K562 (cell line): Measurements from ENCODE around the gene CDC25B. TPM values are rescaled to one million over a fixed set of nuclear protein-coding genes. Genes with fewer than 3 reads are reported as not detected.
A peak's percentile ranks its signal among the peaks of the same experiment; 100 is the strongest.

ENCODE experiments used
- CREM ChIP-seq: IDR thresholded peaks from 2 replicates; pipeline ENCODE4 v1.6.1; 2014; ENCODE audit warnings: antibody characterized with exemption, low read depth
- FOXP4 ChIP-seq: sonication (generic); formaldehyde crosslinking; IDR thresholded peaks from 2 replicates; pipeline ENCODE4 v1.8.0; 2022; ENCODE audit warnings: mild to moderate bottlenecking, missing genetic modification reagents, borderline replicate concordance
- HDAC1 ChIP-seq, 2 experiments: fragments of 450-650 bp; IDR thresholded peaks; 2 replicates each; pipeline ENCODE4 v1.6.1; 2016 to 2017; ENCODE audit warnings: inconsistent platforms in 1 of 2, mild to moderate bottlenecking in 1 of 2, moderate library complexity in 1 of 2
- ILF3 ChIP-seq: fragments of 450-650 bp; IDR thresholded peaks from 2 replicates; pipeline ENCODE4 v1.6.1; 2018; ENCODE audit warnings: antibody characterized with exemption, mild to moderate bottlenecking, moderate library complexity, borderline replicate concordance
- JUN ChIP-seq, 2 experiments: sonication (generic) in 1 of 2; formaldehyde crosslinking in 1 of 2; IDR thresholded peaks; 2 replicates each; pipeline versions ENCODE4 v1.6.1 to v1.8.0; 2012 to 2022; ENCODE audit warnings: borderline replicate concordance in 2 of 2, mild to moderate bottlenecking in 2 of 2, improper control_type of control experiment in 1 of 2, low read depth in 1 of 2, low read length in 1 of 2, missing genetic modification reagents in 1 of 2
- KDM5B ChIP-seq: fragments of 200-600 bp; sonication (generic); IDR thresholded peaks from 2 replicates; pipeline ENCODE4 v1.6.1; 2012; ENCODE audit warnings: low read depth, mild to moderate bottlenecking, moderate library complexity, low read length, control low read depth, inconsistent platforms; ENCODE audit not compliant: insufficient replicate concordance
- L3MBTL2 ChIP-seq: fragments of 450-650 bp; IDR thresholded peaks from 2 replicates; pipeline ENCODE4 v1.6.1; 2016; ENCODE audit warnings: mild to moderate bottlenecking, moderate library complexity
- MXI1 ChIP-seq: IDR thresholded peaks from 2 replicates; pipeline ENCODE4 v1.6.1; 2011; ENCODE audit warnings: low read depth, mild to moderate bottlenecking, improper control_type of control experiment, low read length
- NKRF ChIP-seq: fragments of 450-650 bp; IDR thresholded peaks from 2 replicates; pipeline ENCODE4 v1.6.1; 2016; ENCODE audit warnings: borderline replicate concordance
- POLR2G ChIP-seq: fragments of 200-400 bp; formaldehyde crosslinking; IDR thresholded peaks from 2 replicates; pipeline ENCODE4 v1.6.1; 2017; ENCODE audit warnings: low read depth, mild to moderate bottlenecking, antibody characterized with exemption, low read length, moderate library complexity
- RAD21 ChIP-seq, 2 experiments: fragments of 250-450 bp in 1 of 2; fragments of 450-650 bp in 1 of 2; sonication (Bioruptor Pico) in 1 of 2; formaldehyde crosslinking in 1 of 2; IDR thresholded peaks in 1 of 2; conservative IDR thresholded peaks in 1 of 2; 2 replicates each; pipeline versions ENCODE4 v1.4.0 to v1.8.0; 2020 to 2022; ENCODE audit warnings: mild to moderate bottlenecking in 2 of 2, moderate library complexity in 1 of 2
- SAP30 ChIP-seq: fragments of 200-600 bp; sonication (generic); IDR thresholded peaks from 2 replicates; pipeline ENCODE4 v1.6.1; 2012; ENCODE audit warnings: borderline replicate concordance, low read depth, mild to moderate bottlenecking, moderate library complexity, low read length, control low read depth, inconsistent platforms; ENCODE audit not compliant: insufficient read depth, poor library complexity, severe bottlenecking
- SMAD1 ChIP-seq: fragments of 150-350 bp; IDR thresholded peaks from 2 replicates; pipeline ENCODE4 v1.6.1; 2014; ENCODE audit warnings: low read length, low read depth; ENCODE audit not compliant: partially characterized antibody
- SRSF1 ChIP-seq: fragments of 200-400 bp; formaldehyde crosslinking; IDR thresholded peaks from 2 replicates; pipeline ENCODE4 v1.6.1; 2017; ENCODE audit warnings: mild to moderate bottlenecking, low read depth, low read length, moderate library complexity
- THAP7 ChIP-seq: fragments of 250-450 bp; sonication (Bioruptor Pico); IDR thresholded peaks from 2 replicates; pipeline ENCODE4 v1.5.0; 2021
- ZC3H11A ChIP-seq: IDR thresholded peaks from 2 replicates; pipeline ENCODE4 v1.6.1; 2012; ENCODE audit warnings: low read depth, low read length, improper control_type of control experiment
- ZFX ChIP-seq: sonication (generic); formaldehyde crosslinking; IDR thresholded peaks from 2 replicates; pipeline ENCODE4 v1.8.0; 2022; ENCODE audit warnings: mild to moderate bottlenecking, missing genetic modification reagents, moderate library complexity
- ZNF316 ChIP-seq: fragments of 450-650 bp; IDR thresholded peaks from 2 replicates; pipeline ENCODE4 v1.6.1; 2016
- ZNF707 ChIP-seq: fragments of 250-450 bp; sonication (Bioruptor Pico); conservative IDR thresholded peaks from 2 replicates; pipeline ENCODE4 v1.8.0; 2022; ENCODE audit warnings: inconsistent platforms, mild to moderate bottlenecking, moderate library complexity
- ZNF740 ChIP-seq, 3 experiments: fragments of 200-800 bp in 1 of 3; sonication (Bioruptor generic) in 1 of 3; sonication (generic) in 1 of 3; formaldehyde crosslinking in 1 of 3; IDR thresholded peaks; 2 replicates each; pipeline versions ENCODE4 v1.6.1 to v1.8.0; 2016 to 2022; ENCODE audit warnings: mild to moderate bottlenecking in 2 of 3, missing compliant biosample characterization in 2 of 3, missing genetic modification characterization in 2 of 3, missing genetic modification reagents in 1 of 3
- polyA plus RNA-seq, 8 experiments: library from polyadenylated mRNA; depleted of rRNA in 4 of 8; stranded (reverse) in 5 of 8; unstranded in 3 of 8; fragments of >200 nt; fragmentation: Nextera tagmentation in 2 of 8; fragmentation: Illumina TruSeq in 1 of 8; extraction: Ambion mirVana in 2 of 8; extraction: Trizol in 1 of 8; gene quantifications; 2 replicates each; pipeline versions ENCODE4 v1.2.1 to v1.2.3, GENCODE V29; 2011 to 2014; ENCODE audit warnings: inconsistent platforms in 1 of 8, missing spikeins in 1 of 8
- total RNA-seq, 7 experiments: library from RNA; depleted of rRNA in 6 of 7; stranded (reverse); fragments of >200 nt in 6 of 7; fragmentation: Illumina TruSeq in 2 of 7; extraction: Trizol in 2 of 7; gene quantifications; 2 replicates each; pipeline versions ENCODE4 v1.2.1 to v1.2.3, GENCODE V29; 2011 to 2021; ENCODE audit warnings: low replicate concordance in 1 of 7

Gene CDC25B
- total and polyA plus RNA-seq, 9 of the 15 experiments (the other 6 are each of a cell fraction or from before 2014, with no cell fraction given) = 2.3 to 35.7 (median 9.5) TPM

GRCh38 chr20:3781153-3781910 lies 14.8 kb upstream of the CDC25B start, which contains the start of gene SPEF1 (continued):
- no peak for TF ChIP-seq ZC3H11A
- peak; percentile 44 for TF ChIP-seq CREM
- TF ChIP-seq MXI1 = peak; percentile 69; the same call in 1 of the 2 replicates
- TF ChIP-seq RAD21 (CRISPR knock-in tag; conservative IDR thresholded peaks at IDR 0.05 in 1 of 2, IDR thresholded peaks at IDR 0.05 in 1 of 2) = peak in 1 of 2 experiments; percentile 54; a peak in 2 of 4 replicates
- peak; percentile 52 for TF ChIP-seq KDM5B
- no peak for TF ChIP-seq ZNF707 (CRISPR knock-in tag)
- peak; percentile 95 for TF ChIP-seq NKRF
- peak; percentile 65 for TF ChIP-seq POLR2G
- no peak for TF ChIP-seq ILF3
- TF ChIP-seq SMAD1 = no peak
- peak; percentile 33; the same call in 1 of the 2 replicates for TF ChIP-seq ZFX
- TF ChIP-seq HDAC1 (IDR thresholded peaks at IDR 0.05) = peak in 1 of 2 experiments; percentile 95; a peak in 2 of 4 replicates
- TF ChIP-seq ZNF740 (CRISPR knock-in tag; IDR thresholded peaks at IDR 0.05) = no peak
- no peak for TF ChIP-seq ZNF740 (tag; IDR thresholded peaks at IDR 0.05)
- TF ChIP-seq L3MBTL2 = no peak
- TF ChIP-seq SAP30 = peak; percentile 99
- no peak for TF ChIP-seq ZNF316
- no peak for TF ChIP-seq SRSF1
- TF ChIP-seq FOXP4 = 0 out of 2 replicates have a peak, but pooled peaks have one; percentile 20
- TF ChIP-seq THAP7 (CRISPR knock-in tag) = no peak
- 0 out of 2 replicates have a peak, but pooled peaks have one; percentile 27 for TF ChIP-seq JUN (IDR thresholded peaks at IDR 0.05; ENCODE audit: borderline replicate concordance, low read depth, low read length)
- no peak for TF ChIP-seq JUN (CRISPR knock-in tag; IDR thresholded peaks at IDR 0.05; ENCODE audit: borderline replicate concordance)
